Stimulated activated CD4-positive, alpha-beta T cell treated with anti-CD3 and anti-CD28 coated beads, TNF-alpha, amount 100 ng/mL, for 1 hour (primary cell): ENCODE data around the gene CHKB.
"Not testable (repeated sequence)": the region's sequence is repeated elsewhere in the genome, so short reads cannot be mapped to it uniquely, and the experiment has no call there.

Experiments used
- DNase-seq, 3 donors: peaks; one replicate each; pipeline ENCODE4 v3.0.0-alpha.2; 2020; ENCODE audit warnings: low read depth in 3 of 3, low spot score in 1 of 3

Gene CHKB

GRCh38 chr22:50612528-50613221 lies 30.0 kb upstream of the CHKB start:
- no peak for DNase-seq

- DNase-seq: no peak
Measured at GRCh38 chr22:50612168-50612527, 29.5 kb upstream of the CHKB start.

DNA sequence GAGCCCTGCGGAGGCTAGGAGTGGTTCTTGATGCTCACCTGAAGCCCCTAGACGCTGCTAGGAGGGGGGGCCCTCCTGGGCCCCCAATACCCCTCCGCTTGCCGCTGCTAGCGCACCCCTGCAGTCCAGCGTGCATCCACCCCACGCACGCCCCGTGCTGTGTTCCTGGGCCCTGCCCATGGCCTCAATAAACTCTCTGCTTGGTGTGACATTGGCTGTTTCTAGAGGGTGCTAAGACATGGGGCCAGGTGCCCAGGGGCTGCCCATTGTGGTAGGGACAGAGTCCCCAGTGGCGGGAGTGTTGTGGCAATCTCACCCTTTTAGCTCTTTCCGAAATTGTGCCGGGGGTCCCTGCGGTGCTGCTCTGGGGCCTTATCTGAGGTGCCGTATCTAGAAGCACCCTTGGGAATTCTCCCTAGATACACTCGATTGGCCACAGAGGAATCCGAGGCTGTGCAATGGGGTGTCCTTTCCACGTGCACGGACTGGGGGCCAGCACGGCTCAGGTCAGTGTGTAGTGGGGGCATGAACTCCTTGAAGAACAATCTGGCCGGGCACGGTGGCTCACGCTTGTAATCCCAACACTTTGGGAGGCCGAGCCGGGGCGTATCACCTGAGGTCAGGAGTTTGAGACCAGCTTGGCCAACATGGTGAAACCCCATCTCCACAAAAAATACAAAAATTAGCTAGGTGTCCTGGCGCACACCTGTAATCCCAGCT lies 28.9 kb upstream of the CHKB start:
- DNase-seq: no peak

- DNase-seq: no peak
Measured at GRCh38 chr22:50610581-50610980, 27.9 kb upstream of the CHKB start.

DNA sequence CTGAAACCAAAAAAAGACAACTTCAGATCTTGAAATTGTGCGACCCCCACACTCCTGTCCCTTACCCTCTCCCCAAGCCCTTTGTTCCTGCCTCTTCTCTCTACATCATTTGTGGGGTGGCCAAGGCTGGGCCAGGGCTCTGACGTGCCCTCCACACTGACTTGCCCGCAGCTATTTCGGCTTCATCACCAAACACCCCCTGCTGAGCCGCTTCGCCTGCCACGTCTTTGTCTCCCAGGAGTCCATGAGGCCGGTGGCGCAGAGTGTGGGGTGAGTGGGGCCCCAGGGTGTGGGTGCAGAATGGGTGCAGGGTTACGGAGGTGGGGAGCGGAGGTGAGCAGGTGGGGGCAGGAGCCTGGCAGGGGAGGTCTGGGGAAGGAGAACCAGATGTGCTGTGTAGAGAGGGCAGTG lies 27.4 kb upstream of the CHKB start:
- DNase-seq: no peak

DNA sequence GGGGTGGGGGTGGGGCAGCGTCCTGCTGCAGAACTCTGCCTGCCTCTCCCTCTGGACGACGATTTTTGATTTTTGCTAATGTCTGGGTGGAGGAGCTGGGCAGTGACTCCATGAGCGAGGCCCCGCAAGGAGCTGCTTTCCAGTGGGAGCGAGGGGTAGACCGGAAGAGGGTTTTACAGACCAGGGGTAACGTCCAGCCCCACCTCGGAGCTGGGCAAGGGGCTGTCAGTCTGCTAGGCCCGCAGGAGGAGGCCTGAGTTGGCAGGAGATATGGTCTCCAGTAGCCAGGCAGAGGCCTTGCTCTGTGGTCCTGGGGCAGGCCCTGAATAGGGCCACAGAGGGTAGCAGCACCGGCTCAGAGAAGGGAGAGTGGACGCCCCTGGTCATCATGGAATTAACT lies 26.9 kb upstream of the CHKB start:
- no peak for DNase-seq

DNA sequence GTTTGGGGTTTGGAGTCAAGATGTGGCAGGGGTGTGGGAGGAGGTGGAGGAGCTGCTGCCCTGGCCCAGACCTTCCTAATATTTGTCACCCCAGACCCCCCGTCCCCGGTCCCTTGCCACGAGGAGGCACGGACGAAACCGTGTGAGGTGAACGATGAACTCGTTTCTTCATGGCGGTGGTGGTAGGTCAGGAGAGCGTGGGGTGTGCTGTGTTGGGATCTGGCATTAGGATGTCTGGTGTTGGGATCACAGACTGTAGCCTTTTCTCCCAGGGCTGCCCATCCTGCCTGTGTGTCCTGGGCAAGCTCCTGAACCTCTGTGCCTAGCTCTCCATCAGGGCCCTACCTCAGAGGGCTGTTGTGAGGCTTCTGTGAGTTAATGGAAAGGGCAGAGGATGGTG lies 26.3 kb upstream of the CHKB start:
- DNase-seq: no peak

DNA sequence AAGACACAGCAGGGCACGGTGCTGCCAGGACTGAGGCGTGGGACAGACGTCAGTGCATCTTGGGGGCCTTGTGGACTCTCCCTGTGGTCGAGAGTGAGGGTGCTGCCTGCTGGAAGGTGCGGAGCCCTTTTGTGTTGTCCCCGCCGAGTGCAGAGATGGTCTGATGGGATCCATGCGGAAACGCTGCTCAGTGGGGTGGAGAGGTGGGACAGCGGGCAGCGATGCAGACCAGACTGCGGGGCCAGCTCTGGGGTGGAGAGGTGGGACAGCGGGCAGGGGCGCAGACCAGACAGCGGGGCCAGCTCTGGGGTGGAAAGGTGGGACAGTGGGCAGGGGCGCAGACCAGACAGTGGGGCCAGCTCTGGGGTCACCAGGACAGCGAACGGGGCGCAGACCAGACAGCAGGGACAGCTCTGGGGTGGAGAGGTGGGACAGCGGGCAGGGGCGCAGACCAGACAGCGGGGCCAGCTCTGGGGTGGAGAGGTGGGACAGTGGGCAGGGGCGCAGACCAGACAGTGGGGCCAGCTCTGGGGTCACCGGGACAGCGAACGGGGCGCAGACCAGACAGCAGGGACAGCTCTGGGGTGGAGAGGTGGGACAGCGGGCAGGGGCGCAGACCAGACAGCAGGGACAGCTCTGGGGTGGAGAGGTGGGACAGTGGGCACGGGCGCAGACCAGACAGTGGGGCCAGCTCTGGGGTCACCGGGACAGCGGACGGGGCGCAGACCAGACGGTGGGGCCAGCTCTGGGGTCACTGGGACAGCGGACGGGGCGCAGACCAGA lies 25.6 kb upstream of the CHKB start:
- not testable (repeated sequence) for DNase-seq

GRCh38 chr22:50607659-50608020 lies 25.0 kb upstream of the CHKB start:
- DNase-seq: no peak

DNA sequence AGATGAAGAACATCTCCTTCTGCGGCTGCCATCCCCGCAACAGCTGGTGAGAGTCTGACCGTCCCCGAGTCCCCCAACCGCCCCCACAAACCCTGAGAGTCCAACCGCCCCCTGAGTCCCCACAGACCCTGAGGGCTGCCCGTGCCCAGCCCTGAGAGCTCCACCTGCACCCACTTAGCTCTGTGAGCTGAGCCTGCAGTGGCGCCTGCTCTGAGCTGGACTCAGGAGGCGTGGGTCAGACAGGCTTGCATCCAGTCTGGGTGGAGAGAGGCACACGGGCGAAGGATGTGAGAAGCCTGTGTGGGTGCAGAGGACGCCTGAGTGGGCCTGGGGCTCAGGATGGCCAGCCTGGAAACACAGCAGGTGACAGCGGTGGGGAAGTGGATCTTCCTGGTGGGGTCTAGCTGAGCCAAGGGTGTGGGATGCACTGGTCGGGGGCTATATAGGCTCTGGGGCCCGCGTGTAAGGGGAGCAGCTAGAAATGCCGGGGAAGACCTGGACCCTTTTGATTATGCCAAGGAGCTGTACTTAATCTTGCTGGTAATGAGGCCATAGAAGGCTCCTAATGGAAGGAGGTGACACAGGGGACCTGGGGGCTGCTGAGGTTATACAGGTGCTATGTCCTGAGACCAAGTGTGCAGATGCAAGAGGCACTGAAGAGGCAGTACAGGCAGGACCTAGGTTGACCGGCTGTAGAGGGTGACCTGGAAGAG lies 24.5 kb upstream of the CHKB start:
- DNase-seq: no peak

DNA sequence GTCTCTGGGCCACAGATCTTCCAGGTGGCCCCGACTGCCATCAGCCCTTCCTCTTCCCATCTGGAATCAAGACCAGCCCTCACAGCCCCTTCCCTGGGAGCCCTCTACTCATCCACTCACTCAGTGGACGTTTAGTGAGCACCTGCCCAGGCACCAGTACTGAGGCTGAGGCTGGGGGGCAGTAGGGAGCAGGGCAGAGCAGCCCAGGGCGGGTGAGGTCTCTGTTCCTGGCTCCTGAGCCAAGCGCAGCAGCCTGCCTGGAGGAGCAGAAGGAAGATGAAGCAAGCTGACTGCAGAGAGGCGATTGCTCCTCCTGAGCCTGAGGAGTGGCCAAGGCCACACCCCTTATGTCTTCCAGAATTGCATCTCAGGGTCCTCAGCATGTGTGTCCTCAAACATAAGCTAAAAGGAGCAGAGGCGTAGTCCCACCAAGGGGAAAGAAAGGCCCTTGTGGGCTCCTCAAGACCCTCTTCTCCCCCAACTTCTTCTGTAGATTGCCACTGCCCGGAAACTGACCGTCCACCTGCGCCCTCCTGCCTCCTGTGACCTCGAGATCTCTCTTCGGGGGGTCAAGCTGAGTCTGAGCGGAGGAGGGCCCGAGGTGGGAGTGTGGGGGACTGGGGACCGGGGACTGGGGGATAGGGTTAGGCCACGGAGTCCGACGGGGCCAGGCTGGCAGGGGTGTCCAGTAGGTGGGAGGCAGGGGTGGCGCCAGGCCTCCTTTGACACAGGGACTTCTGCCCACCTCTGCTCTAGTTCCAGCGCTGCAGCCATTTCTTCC lies 23.7 kb upstream of the CHKB start:
- DNase-seq: no peak

- no peak for DNase-seq
Measured at GRCh38 chr22:50605613-50606074, 23.0 kb upstream of the CHKB start.

DNA sequence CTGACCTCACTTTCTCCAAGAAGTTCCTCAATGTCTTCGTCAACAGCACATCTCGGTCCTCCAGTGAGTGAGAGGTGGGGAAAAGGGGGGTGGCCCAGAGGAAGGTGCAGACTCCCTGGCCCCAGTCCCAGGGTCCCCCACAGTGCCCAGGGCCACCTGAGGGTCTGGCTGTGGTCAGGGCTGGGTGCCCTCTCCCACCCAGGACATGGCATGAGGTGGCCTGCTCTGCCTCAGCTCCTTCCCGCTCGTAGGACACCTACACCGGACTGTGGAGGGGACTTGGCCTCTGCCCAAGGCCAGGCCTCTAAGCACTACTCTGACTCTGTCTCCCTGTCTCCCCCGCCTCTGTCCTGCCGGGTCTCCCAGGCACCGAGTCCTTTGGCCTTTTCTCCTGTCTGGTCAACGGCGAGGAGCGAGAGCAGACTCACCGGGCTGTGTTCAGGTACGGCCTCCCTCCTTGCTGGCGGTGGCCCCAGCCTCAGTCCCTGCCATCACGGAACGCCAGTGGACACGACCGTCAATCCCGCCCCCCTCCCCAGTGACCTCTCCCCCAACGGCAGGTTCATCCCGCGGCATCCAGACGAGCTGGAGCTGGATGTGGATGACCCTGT lies 22.5 kb upstream of the CHKB start:
- DNase-seq: no peak

GRCh38 chr22:50604256-50605001 lies 21.8 kb upstream of the CHKB start:
- no peak for DNase-seq

DNA sequence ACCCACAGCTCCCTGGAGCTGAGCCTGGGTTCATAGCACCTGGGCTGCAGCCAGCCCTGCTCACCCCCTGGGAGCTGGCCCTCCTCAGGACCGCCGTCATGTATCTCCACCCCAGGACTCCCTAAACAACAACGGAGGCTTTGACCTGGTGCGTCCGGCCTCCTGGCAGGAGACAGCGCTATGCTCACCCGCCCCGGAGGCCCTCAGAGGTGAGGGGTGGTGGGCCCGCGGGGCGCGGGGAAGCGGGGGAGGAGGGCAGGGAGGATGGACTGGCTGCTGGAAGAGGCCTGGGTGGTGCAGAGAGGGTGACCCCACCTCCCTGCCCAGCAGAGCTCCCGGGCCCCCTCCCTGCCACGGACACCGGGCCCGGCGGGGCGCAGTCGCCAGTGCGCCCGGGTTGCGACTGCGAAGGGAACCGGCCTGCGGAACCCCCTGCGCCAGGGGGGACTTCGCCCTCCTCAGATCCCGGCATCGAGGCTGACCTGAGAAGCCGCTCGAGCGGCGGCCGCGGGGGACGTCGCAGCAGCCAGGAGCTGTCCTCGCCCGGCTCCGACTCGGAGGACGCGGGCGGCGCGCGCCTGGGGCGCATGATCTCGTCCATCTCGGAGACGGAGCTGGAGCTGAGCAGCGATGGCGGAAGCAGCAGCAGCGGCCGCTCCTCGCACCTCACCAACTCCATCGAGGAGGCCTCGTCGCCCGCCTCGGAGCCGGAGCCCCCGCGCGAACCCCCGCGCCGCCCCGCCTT lies 21.0 kb upstream of the CHKB start:
- no peak for DNase-seq

DNA sequence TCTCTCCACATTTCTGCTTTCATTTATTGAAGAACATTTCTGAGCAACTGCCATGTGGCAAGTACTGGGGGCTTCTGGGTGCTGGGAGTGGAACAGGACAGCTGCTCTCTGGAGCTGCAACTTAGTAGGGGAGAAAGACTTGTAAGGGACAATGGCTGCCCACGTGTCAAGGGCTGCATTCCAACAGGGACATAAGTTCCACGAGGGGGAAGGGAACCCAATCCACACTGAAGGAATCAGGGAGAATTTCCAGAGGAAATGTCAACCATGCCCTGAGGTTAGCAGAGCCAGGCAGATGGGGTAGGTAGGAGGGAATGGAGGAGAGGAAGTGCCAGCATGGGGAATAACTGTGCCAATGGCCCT lies 19.7 kb upstream of the CHKB start:
- DNase-seq: no peak

- DNase-seq: no peak
Measured at GRCh38 chr22:50601669-50602337, 19.2 kb upstream of the CHKB start.

DNA sequence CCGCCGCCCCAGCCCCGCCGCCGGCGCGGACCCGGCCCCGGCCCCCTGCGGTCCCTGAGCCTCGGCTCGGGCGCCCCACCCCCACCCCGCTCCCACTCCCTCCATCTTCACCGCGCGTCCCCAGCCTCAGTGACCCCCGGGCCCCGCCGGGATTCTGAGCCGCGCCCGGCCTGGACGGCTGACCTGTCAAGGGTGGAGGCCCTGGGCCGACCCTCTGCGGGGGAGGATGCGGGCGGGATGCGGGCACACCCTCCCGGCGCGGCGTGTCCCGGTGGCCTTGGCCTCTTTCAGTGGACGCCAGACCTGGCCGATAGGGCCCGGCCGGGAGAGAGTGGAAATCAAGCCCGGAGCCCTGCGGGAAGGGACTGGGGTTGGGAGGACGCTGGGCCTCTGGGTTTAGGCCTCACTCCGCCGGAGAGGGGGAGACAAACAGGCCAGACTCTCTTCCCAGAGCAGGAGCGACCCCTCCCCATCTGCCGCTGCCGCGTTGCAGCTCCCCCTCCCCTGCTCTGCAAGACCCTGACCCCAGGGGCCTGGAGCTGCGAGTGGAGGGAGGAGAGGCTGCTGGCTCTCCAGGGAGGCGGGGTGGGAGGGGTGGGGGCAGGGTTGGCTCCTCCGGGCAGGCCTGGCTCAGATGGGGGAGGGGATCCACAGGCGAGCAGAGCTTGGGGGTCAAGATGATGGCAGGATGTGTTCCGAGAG lies 18.5 kb upstream of the CHKB start:
- no peak for DNase-seq
